ENCODE measurements around the gene TM9SF4.
"Not testable (repeated sequence)": the region's sequence is repeated elsewhere in the genome, so short reads cannot be mapped to it uniquely, and the experiment has no call there.

The TM9SF4 gene

GRCh38 chr20:32158943-32159660 lies 49.6 kb downstream of the TM9SF4 start:
- no peak for DNase-seq (ENCODE audit: low spot score)

- DNase-seq (ENCODE audit: low spot score), result no peak
Measured at GRCh38 chr20:32159766-32160221, 50.3 kb downstream of the TM9SF4 start.

- DNase-seq (ENCODE audit: low spot score), result no peak
Measured at GRCh38 chr20:32160341-32160740, 50.8 kb downstream of the TM9SF4 start.

- DNase-seq (ENCODE audit: low spot score), result no peak
Measured at GRCh38 chr20:32162351-32162750, 52.8 kb downstream of the TM9SF4 start.

GRCh38 chr20:32163951-32164350 lies 54.4 kb downstream of the TM9SF4 start:
- DNase-seq (ENCODE audit: low spot score), result no peak

- no peak for DNase-seq (ENCODE audit: low spot score)
Measured at GRCh38 chr20:32164984-32165735, 55.6 kb downstream of the TM9SF4 start.

GRCh38 chr20:32165836-32166545 lies 56.5 kb downstream of the TM9SF4 start:
- no peak for DNase-seq (ENCODE audit: low spot score)

- DNase-seq (ENCODE audit: low spot score), result no peak
Measured at GRCh38 chr20:32167552-32167951, 58.0 kb downstream of the TM9SF4 start.

GRCh38 chr20:32168184-32168910 lies 58.8 kb downstream of the TM9SF4 start:
- DNase-seq (ENCODE audit: low spot score), result peak; percentile 79

GRCh38 chr20:32177696-32178095 lies 68.2 kb downstream of the TM9SF4 start:
- not testable (repeated sequence) for DNase-seq (ENCODE audit: low spot score)

GRCh38 chr20:32179515-32179914 lies 70.0 kb downstream of the TM9SF4 start:
- DNase-seq (ENCODE audit: low spot score), result no peak

- no peak for DNase-seq (ENCODE audit: low spot score)
Measured at GRCh38 chr20:32179934-32180333, 70.4 kb downstream of the TM9SF4 start.

GRCh38 chr20:32181606-32182005 lies 72.1 kb downstream of the TM9SF4 start:
- DNase-seq (ENCODE audit: low spot score), result no peak

- no peak for DNase-seq (ENCODE audit: low spot score)
Measured at GRCh38 chr20:32183947-32184635, 74.6 kb downstream of the TM9SF4 start.

- DNase-seq (ENCODE audit: low spot score), result no peak
Measured at GRCh38 chr20:32184961-32185603, 75.6 kb downstream of the TM9SF4 start.

GRCh38 chr20:32186506-32186905 lies 77.0 kb downstream of the TM9SF4 start:
- no peak for DNase-seq (ENCODE audit: low spot score)

- no peak for DNase-seq (ENCODE audit: low spot score)
Measured at GRCh38 chr20:32188376-32189122, 79.0 kb downstream of the TM9SF4 start.

GRCh38 chr20:32189123-32189410 lies 79.6 kb downstream of the TM9SF4 start:
- DNase-seq (ENCODE audit: low spot score), result no peak

- DNase-seq (ENCODE audit: low spot score), result peak; percentile 83
Measured at GRCh38 chr20:32189691-32190615, 80.4 kb downstream of the TM9SF4 start.
